ENCODE results near the gene TPM2. TPM values are rescaled to one million over a fixed set of nuclear protein-coding genes. Genes with fewer than 3 reads are reported as not detected.
A peak's percentile ranks its signal among the peaks of the same experiment; 100 is the strongest.

TPM2 gene
- total and polyA plus RNA-seq, 9 of the 15 experiments (the other 6 are each of a cell fraction or from before 2014, with no cell fraction given) = 0.28 to 16.1 (median 4.5) TPM

GRCh38 chr9:35737143-35737542, 47.4 kb upstream of the TPM2 start:
- FAIRE-seq (no peak), DNase-seq (ENCODE audit: extremely low read depth in 1 of 4, low spot score in 3 of 4) (no peak), ATAC-seq (no peak)
- Histone ChIP-seq H3K27me3 (ENCODE audit: control insufficient read depth in 2 of 2, insufficient read depth in 2 of 2, low read length in 2 of 2) (no peaks in the 10 kb centered on the region), H3K4me3 (no peak overlapping the region), H4K20me1 (replicated peaks; ENCODE audit: control insufficient read depth, insufficient read depth, low read length) (0 out of 2 replicates have a peak, but pooled peaks cover 3% of the 10 kb centered on the region), H3K9me1 (ENCODE audit: control insufficient read depth, insufficient read depth, low read length) (no peaks in the 10 kb centered on the region), H3K36me3 (ENCODE audit: control insufficient read depth, insufficient read depth, low read length) (peaks cover 80% of the 10 kb centered on the region), H3K4me1 (replicated peaks in 1 of 2; ENCODE audit: control insufficient read depth in 2 of 2, insufficient read depth in 2 of 2, low read length in 2 of 2) (peaks cover 8 to 10% of the 10 kb centered on the region in 2 experiments; a peak in 4 of 5 replicates), H3K9ac (ENCODE audit: insufficient read depth in 1 of 2, low read depth in 2 of 2, low read length in 2 of 2) (no peak overlapping the region), H3K4me2 (ENCODE audit: insufficient read depth, low read length) (no peak overlapping the region), H3K27ac (ENCODE audit: extremely low read depth, low read depth, low read length) (no peak overlapping the region), H3K79me2 (ENCODE audit: control insufficient read depth, insufficient read depth, low read length) (peaks cover 21% of the 10 kb centered on the region), H2AFZ (ENCODE audit: low read depth, low read length) (no peak overlapping the region), H3K9me3 (replicated peaks; ENCODE audit: control insufficient read depth, insufficient read depth, low read depth, low read length) (no peaks in the 10 kb centered on the region)
- 97% methylated on average over 5 of the region's 7 CpGs for WGBS (ENCODE audit: insufficient coverage, low coverage, missing lambda C conversion rate)
- TSS peak; percentile 17 for BruUV-seq (replicated peaks)
- ChIA-PET CTCF (ENCODE audit: low intra/inter-chr PET ratio) (interaction anchor here (1.3 kb wide), 1 partner anchor 145 kb away, joined by 4 read pairs; no protein-coding TSS in a partner anchor), POLR2A (interaction anchor here (0.6 to 2.4 kb wide), 3 partner anchors 10 to 53 kb away, joined by 3 to 10 read pairs (median 4); no protein-coding TSS in a partner anchor)
- TF ChIP-seq RBFOX2 (IDR thresholded peaks at IDR 0.05; ENCODE audit: low read depth, low read length) = peak; percentile 42; the same call in 1 of the 2 replicates
- TF ChIP-seq PML (IDR thresholded peaks at IDR 0.05; ENCODE audit: low read length) = no peak
- no peak for TF ChIP-seq MITF (IDR thresholded peaks at IDR 0.05)
- TF ChIP-seq, protein P1, sequence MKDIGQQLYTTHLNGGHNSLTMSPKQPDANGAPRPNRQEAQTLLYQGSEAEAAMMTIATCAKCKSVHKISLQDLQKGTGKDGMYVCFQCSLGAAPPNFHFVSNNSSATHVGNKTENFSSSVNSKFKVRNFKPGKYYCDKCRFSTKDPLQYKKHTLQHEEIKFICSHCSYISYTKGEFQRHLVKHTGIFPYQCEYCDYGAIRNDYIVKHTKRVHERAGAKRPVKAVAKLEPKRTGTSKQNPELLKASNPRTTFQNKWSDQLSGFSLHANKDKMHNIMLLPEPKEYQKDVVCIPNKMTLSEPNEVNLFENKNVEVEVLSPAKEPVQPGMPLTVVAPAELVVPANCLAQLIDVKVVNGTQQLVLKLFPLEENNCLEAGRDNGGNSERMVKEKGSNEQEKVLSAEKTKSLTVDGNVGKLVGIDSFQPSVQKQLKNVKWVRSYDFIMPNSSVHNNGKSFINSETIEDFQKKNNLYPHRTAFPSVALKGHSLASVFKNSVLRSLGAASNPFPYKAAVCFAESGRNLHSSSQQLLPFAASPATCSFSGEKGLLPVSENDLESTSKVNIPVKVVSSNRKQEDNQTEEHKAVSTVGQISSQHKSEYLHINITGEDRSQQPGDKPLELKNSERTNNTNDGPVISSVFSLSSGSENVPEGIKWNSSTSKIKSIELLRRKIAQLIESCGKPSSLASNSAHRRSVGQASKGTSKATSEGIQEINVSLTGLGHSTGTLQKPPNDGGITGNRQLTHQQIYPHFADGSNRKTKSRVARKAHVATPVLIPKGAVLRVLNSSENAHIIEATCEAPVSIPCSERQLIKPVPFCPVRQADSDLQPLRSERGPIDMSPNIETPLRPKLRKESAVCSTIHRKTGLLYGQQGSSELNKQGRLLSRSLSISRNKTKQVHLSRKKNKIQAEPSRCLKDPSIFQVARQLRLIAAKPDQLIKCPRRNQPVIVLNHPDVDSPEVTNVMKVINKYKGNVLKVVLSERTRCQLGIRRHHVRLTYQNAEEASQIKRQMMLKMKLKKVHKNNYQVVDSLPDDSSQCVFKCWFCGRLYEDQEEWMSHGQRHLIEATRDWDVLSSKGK (CRISPR knock-in tag; IDR thresholded peaks at IDR 0.05) = no peak
- 0 out of 2 replicates have a peak, but pooled peaks have one; percentile 39 for TF ChIP-seq POLR2G (IDR thresholded peaks at IDR 0.05; ENCODE audit: low read depth, low read length)
- no peak for TF ChIP-seq POLR2H (tag; IDR thresholded peaks at IDR 0.05; ENCODE audit: low read depth)
- TF ChIP-seq SP1 (CRISPR knock-in tag; IDR thresholded peaks at IDR 0.05) = no peak
- no peak for TF ChIP-seq ZNF699 (CRISPR knock-in tag; IDR thresholded peaks at IDR 0.05; ENCODE audit: insufficient replicate concordance)
- no peak for TF ChIP-seq TEAD1 (CRISPR knock-in tag; IDR thresholded peaks at IDR 0.05)
- in situ Hi-C loops (cut with MboI) (no loop called here), intact Hi-C loops (cut with micrococcal nuclease) (loop anchor here (5.0 to 10.0 kb wide), 2 partner anchors 40 to 78 kb away; partner anchors contain the start of genes HINT2 and SPAG8)
